HG02623 (cell line): ENCODE results near the gene FNIP2.
"Not testable (repeated sequence)": the region's sequence is repeated elsewhere in the genome, so short reads cannot be mapped to it uniquely, and the experiment has no call there.

ENCODE experiments used
- ATAC-seq: cut with Tn5 transposase; IDR thresholded peaks from one replicate; pipeline ENCODE4 v1.9.1; 2021; ENCODE audit warnings: moderate library complexity; ENCODE audit not compliant: unreplicated experiment

The FNIP2 gene

GRCh38 chr4:158945529-158946108, 176.8 kb downstream of the FNIP2 start:
- no peak for ATAC-seq

GRCh38 chr4:158946825-158947224, 178.0 kb downstream of the FNIP2 start:
- no peak for ATAC-seq

GRCh38 chr4:158948071-158948470, 179.2 kb downstream of the FNIP2 start:
- ATAC-seq: no peak

GRCh38 chr4:158949099-158949498, 180.3 kb downstream of the FNIP2 start:
- ATAC-seq: no peak

DNA sequence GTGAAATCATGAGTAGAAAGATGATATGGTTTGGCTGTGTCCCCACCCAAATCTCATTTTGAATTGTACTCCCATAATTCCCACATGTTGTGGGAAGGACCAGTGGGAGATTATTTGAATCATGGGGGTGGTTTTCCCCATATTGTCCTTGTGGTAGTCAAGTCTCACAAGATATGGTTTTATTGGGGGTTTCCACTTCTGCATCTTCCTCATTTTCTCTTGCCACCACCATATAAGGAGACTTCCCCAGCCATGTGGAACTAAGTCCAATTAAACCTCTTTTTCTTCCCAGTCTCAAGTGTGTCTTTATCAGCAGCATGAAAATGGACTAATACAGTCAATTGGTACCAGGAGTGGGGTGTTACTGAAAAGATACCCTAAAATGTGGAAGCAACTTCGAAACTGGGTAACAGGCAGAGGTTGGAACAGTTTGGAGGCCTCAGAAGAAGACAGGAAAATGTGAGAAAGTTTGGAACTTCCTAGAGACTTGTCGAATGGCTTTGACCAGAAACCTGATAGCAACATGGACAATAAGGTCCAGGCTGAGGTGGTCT, 183.5 kb downstream of the FNIP2 start:
- not testable (repeated sequence) for ATAC-seq

- not testable (repeated sequence) for ATAC-seq
These were observed 187.5 kb downstream of the FNIP2 start for GRCh38 chr4:158956345-158956744.

DNA sequence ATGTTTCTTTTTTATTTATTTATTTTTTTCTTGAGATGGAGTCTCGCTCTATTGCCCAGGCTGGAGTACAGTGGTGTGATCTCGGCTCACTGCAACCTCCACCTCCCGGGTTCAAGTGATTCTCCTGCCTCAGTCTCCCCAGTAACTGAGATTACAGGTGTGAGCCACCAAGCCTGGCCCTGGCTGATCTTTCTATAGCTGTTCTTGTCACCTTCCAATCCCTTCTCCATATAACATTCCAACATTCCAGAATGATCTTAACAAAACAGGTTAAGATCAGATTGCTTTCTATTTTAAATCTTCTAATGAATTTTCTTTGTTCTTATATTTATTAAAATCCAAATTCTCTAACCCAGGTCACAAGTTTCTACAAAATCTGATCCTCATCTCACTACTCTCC, 188.1 kb downstream of the FNIP2 start:
- ATAC-seq: not testable (repeated sequence)
